GM21526 (cell line): ENCODE data around the gene BASP1.

Source experiments
- ATAC-seq: cut with Tn5 transposase; IDR thresholded peaks from one replicate; pipeline ENCODE4 v1.9.1; 2021; ENCODE audit warnings: moderate library complexity; ENCODE audit not compliant: unreplicated experiment, low FRiP score

BASP1 gene, protein sequence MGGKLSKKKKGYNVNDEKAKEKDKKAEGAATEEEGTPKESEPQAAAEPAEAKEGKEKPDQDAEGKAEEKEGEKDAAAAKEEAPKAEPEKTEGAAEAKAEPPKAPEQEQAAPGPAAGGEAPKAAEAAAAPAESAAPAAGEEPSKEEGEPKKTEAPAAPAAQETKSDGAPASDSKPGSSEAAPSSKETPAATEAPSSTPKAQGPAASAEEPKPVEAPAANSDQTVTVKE

DNA sequence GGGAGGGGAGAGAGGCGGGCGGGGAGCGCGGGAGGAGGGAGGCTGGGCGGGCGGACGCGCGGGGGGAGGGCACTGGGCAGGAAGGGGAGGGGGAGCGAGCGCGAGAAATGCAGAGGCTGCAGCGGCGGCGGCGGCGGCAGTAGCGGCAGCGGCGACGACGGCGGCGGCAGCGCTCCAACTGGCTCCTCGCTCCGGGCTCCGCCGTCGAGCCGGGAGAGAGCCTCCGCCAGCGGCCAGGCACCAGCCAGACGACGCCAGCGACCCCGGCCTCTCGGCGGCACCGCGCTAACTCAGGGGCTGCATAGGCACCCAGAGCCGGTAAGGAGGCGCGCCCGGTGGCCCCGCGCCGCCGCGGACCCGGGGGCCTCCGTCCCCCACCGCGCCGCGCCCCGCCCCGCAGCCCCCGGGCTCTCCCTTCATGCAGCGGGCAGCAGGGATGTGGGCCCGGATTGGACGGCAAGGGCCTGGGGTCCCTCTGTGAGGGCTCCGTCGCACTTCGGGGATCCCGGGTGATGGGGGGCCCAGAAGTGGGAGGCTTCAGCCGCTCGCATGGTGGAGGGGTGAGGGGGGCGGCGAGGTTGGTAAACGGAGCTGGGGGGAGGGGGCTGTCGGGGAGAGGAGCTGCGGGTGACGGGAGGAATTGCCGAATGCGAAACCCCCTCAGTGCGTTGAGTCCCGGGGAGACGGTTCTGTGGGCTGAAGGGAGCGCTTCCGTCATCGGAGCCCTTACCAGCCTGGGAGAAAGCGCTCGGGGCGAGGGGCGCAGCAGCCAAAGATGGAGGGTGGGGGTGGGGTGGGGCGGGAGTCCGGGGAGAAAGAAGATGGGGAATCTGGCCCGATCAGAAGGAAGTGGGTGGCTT lies at the start of gene BASP1:
BASP1 (plus strand) TSS at position 139 of the 860 bp plus-strand sequence. CDS start 57,586 bp downstream, outside the sequence.
- ATAC-seq, result peak; percentile 30

GRCh38 chr5:17169507-17169906 lies 47.9 kb upstream of the BASP1 start:
- ATAC-seq, result no peak

DNA sequence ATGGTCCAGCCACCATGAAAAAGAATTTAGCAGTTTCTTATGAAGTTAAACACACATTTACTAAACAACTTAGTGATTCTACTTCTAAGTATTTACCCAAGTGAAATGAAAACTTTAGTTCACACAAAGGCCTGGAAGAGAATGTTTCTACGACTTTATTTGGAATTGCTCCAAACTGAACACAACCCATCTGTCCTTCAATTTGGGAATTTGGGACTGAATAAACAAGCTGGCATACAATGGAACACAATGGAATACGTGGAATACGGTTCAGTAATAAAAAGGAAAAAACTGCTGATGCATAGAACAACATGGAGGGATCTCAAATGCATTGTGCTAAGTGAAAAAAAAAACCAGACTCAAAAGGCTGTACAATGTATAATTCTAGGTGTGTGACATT lies 44.6 kb upstream of the BASP1 start:
- no peak for ATAC-seq

DNA sequence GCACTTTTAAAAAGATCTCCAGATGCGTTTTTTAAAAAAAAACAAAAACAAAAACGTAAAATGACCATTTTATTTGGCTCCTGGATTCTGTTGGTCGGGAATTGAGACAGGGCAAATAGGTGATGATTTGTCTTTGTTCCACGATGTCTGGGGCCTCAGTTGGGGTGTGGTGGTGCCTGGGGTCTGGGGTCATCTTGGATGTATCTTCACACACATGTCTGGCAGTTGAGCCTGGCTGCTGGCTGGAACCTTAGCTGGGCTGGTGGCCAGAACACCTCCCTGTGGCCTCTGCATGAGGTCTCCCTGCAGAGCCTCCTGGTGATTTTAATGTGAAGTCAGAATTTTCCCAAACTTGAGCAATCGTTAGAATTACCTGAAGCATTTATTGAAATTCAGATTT lies 42.5 kb upstream of the BASP1 start:
- ATAC-seq, result no peak

- no peak for ATAC-seq
These were observed 39.7 kb upstream of the BASP1 start for GRCh38 chr5:17177501-17178372.

DNA sequence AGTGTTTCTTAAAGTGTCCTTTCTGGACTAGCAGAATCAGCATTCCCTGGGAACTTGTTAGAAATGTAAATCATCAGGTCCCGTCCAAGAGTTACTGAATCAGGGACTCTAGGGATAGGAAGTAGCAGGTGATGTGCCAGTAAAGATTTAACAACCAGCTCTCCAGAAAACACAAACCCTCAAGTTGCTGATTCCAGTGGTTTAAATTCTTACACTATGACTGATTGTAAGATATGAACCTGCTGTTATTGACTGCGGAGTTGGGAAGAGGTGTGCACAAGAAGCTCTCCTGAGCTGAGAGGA lies 39.1 kb upstream of the BASP1 start:
- no peak for ATAC-seq

- no peak for ATAC-seq
These were observed 37.0 kb upstream of the BASP1 start for GRCh38 chr5:17180330-17180843.

GRCh38 chr5:17180864-17181723 lies 36.3 kb upstream of the BASP1 start:
- ATAC-seq, result no peak

DNA sequence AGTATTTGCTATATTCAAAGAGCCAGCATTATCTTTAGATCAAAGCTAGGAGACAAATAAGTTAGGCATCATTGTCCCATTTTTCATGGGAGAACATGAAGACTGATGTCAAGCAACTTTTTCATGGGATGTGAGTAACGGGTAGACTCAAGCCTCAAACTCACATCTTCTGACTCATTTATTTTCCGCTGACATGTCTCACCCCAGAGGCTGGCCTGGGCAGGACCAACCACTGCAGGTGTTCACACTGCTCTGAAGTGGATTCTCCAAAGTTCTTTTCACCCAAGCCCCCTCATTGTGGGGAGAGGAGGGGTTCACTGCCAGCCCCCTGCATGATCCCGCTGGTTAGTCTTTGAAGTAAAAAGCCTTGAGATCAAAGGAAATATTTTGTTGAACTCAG lies 34.9 kb upstream of the BASP1 start:
- no peak for ATAC-seq

GRCh38 chr5:17182981-17183380 lies 34.5 kb upstream of the BASP1 start:
- no peak for ATAC-seq

- ATAC-seq, result no peak
These were observed 33.6 kb upstream of the BASP1 start for GRCh38 chr5:17183831-17184230.

GRCh38 chr5:17184588-17184987 lies 32.8 kb upstream of the BASP1 start:
- ATAC-seq, result no peak

- no peak for ATAC-seq
These were observed 32.1 kb upstream of the BASP1 start for GRCh38 chr5:17185349-17185748.

- no peak for ATAC-seq
These were observed 31.7 kb upstream of the BASP1 start for GRCh38 chr5:17185773-17186172.

GRCh38 chr5:17186256-17186655 lies 31.2 kb upstream of the BASP1 start:
- ATAC-seq, result no peak

DNA sequence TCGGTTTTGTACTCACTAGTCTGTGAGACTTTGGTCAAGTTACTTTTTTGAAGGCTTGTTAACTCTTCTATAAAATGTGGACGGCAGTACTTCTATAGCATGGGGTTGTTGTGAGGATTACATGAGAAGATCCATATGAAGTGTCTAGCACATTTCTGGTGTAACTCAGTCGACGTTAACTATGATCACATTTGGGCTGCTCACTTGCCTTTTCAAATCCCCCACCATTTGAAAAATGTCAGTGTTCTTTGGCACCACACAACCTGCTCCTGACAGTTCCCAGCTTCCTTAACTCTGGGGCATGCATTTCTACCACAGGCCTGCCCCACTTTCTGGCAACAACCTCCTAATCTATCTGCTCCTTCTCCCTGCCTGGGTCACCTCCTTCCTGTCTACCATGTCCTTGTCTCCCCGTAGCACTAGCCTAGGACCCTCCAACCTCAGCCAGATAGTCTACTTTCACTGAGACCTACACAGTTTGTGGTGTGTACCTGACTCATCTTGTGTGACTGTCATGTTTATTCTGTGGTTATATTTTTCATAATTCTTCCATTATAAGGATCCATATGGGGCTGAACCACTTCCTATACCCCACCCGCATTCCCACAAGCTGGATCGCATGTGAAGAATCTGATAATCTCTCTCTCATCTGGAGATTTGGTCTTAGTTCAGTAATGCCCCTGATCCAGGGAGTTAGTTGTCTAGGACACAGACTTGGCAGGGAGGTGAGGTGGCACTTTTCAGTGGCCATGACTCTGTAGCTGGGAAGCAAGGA lies 30.2 kb upstream of the BASP1 start:
- no peak for ATAC-seq

DNA sequence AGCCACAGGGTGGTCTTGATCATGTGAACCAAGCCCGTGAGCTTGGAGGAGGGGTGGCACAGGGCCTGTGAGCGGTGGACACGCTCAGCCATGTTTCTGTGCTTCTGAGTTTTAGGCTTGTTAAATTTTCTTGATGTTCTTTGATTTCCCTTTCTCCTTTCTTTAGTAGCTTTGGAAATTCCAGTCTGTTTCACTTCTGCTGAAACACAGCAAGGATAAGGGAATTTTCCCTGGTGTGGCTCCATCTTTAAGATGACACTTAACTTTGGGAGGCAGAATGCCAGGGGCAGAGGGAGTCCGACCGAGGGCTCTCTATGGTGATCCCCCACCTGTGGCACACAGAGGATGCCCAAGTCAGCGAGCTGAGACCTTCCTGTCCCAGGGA lies 29.7 kb upstream of the BASP1 start:
- no peak for ATAC-seq

DNA sequence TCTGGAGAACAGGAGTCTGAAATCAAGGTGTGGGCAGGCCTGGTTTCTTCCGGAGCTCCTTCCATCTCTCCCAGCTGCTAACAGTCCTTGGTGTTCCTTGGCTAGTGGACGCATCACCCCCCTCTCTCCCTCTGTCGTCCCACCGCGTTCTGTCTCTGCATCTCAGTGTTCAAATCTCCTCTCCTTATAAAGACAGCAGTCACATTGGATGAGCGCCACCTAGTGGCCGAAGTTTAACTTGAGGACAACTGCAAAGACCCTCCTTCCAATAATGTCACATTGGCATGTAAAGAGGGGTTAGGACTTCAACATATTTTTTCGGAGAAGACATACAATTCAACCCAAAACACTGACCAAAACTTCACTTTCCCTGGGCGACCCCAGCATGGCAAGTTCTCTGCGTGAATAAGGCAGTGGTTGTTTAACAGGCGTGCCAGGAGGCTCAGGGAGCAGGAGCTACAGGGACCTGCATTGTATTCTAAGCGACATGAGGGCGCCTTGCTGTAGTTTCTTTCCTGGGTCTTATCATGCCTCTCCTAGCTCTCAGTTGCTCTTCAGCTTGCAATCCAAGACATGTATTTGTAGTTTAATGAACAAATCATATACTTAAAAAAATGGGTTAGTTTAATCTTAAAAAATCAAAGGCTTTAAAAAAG lies 27.9 kb upstream of the BASP1 start:
- peak; percentile 83 for ATAC-seq

DNA sequence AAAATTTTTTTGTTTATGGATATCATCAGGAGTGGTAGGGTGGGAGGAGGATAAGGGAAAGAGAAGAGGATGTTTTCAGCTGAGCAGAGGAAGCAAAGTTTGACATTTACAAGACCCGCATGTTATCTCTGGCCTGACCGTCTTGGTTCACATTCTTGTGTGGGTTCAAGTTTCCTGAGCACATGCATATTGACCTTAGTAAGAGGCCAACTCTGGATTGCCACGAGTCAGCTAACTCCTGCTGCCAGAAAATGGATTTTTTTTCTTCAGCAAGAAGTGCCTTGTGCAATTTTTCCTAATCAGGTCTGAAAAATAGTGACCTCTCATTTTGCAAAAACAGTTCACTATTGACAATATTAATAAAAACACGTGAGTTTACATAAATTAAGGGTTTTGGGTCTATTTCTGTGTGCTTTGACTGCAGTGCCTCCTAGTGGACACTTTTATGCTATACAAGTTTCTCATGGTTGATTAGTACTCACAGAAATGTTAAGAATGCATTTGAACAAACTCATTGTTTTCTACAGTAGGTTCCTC lies 27.1 kb upstream of the BASP1 start:
- ATAC-seq, result peak; percentile 63
